B cell (primary cell): Measurements from ENCODE around the gene CHTF18.

ENCODE experiments used
- EZH2 ChIP-seq: IDR thresholded peaks from 2 replicates; pipeline ENCODE4 v1.6.1; 2012; ENCODE audit warnings: borderline replicate concordance, low read depth, mild to moderate bottlenecking, moderate library complexity, low read length; ENCODE audit not compliant: insufficient read depth, poor library complexity, severe bottlenecking
- TF ChIP-seq, protein P1 (sequence below): fragments of 200-600 bp; IDR thresholded peaks from one replicate; pipeline ENCODE4 v1.8.0; 2022; ENCODE audit warnings: antibody characterized with exemption, mild to moderate bottlenecking

DNA sequence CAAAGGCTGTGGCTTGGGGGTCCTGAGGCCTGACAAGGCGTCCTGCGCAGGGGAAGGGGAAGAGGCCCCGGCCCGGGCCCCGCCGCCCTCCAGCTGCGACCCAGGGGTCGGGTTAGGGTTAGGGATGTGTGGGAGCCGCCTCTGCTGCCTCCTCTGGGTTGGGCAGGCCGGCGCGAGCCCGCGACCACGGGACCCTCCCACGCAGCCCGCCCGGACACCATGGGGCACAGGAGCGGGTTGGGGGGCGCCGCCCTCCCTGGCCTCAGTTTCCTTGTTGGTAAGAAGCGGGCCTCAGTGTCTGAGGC is 48.0 kb upstream of the CHTF18 start:
- TF ChIP-seq, protein P1, sequence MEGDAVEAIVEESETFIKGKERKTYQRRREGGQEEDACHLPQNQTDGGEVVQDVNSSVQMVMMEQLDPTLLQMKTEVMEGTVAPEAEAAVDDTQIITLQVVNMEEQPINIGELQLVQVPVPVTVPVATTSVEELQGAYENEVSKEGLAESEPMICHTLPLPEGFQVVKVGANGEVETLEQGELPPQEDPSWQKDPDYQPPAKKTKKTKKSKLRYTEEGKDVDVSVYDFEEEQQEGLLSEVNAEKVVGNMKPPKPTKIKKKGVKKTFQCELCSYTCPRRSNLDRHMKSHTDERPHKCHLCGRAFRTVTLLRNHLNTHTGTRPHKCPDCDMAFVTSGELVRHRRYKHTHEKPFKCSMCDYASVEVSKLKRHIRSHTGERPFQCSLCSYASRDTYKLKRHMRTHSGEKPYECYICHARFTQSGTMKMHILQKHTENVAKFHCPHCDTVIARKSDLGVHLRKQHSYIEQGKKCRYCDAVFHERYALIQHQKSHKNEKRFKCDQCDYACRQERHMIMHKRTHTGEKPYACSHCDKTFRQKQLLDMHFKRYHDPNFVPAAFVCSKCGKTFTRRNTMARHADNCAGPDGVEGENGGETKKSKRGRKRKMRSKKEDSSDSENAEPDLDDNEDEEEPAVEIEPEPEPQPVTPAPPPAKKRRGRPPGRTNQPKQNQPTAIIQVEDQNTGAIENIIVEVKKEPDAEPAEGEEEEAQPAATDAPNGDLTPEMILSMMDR: no peak
- no peak for TF ChIP-seq EZH2
